ENCODE results near the gene TRIB2.

Gene TRIB2

DNA sequence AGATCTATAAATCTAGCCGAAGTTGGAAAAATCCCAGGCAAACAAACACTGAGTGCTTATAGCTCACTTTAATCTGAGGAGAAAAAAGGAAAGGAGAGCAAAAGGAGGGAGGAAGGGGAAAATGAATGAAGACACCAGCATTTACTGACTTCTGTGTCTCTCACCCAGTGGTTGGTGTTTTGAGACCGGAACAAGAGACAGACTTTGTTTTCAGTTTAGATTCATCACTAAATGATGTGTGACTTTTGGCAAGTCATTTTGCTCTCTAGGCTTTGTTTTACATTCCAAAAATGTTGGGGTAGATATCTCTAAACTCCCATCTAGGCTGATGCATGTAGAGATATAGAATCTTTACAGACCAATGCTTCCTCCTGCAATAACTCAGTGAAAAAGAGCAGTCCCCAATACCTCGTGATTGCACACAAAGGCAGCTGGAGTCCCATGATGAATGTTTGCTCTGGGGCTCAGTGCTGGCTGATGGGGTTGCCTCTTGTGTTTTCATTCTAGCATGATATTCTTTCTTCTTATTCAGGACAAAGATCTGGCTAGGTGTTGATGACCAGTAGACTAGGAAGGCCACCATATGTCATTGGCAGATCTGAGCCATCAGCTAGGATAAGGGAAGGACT lies 51.4 kb downstream of the TRIB2 start:
- Histone ChIP-seq H3K27ac (ENCODE audit: low read depth, low read length) (no peak overlapping the region), H3K36me3 (ENCODE audit: control insufficient read depth in 5 of 5, insufficient read depth in 5 of 5, low read length in 5 of 5) (no peaks in the 10 kb centered on the region), H3K9ac (ENCODE audit: low read length in 5 of 5) (no peak overlapping the region), H3K4me3 (ENCODE audit: low read depth in 1 of 5, low read length in 5 of 5) (no peak overlapping the region), H3K4me1 (ENCODE audit: control insufficient read depth in 5 of 5, insufficient read depth in 5 of 5, low read length in 5 of 5) (peaks cover 0 to 2% (median 0%) of the 10 kb centered on the region in 5 donors), H3K9me3 (ENCODE audit: control insufficient read depth in 5 of 5, low read length in 5 of 5) (peaks cover 0 to 10% (median 5%) of the 10 kb centered on the region in 5 donors), H3K27me3 (ENCODE audit: control insufficient read depth in 5 of 5, insufficient read depth in 4 of 5, low read length in 5 of 5) (peaks cover 0 to 3% (median 0%) of the 10 kb centered on the region in 5 donors)

DNA sequence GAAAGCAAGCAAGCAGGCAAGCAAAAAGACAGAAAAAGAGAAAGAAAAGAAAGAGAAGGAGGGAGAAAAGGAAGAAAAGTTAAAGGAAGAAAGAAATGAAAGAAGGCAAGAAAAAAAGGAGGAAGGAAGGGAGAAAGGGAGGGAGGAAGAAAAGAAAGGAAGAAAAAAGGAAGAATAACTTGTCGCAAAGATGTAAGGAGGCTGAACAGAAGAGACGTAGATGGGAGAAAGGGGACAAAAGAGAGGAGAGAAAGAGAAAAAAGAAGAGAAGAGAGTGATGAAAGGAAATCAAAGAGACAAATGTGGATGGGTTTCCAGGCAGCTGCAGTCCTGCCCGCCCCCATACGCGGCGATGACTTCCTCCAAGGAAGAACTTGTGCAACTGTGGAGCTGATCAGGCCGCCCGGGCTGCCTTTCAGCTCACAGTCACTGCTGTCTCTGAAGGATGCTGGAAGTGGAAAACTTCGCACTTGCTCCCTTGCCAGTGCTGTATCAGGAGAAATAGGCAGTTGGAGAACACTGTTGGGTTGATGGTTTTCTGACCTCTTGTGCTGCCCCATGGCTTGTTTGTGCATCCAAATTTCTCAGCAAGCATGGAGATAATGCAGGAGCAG lies 52.9 kb downstream of the TRIB2 start:
- Histone ChIP-seq H3K4me1 (ENCODE audit: control insufficient read depth in 5 of 5, insufficient read depth in 5 of 5, low read length in 5 of 5) (peaks cover 0 to 2% (median 0%) of the 10 kb centered on the region in 5 donors), H3K36me3 (ENCODE audit: control insufficient read depth in 5 of 5, insufficient read depth in 5 of 5, low read length in 5 of 5) (no peaks in the 10 kb centered on the region), H3K4me3 (ENCODE audit: low read depth in 1 of 5, low read length in 5 of 5) (no peak overlapping the region), H3K9ac (ENCODE audit: low read length in 5 of 5) (no peak overlapping the region), H3K27ac (ENCODE audit: low read depth, low read length) (no peak overlapping the region), H3K27me3 (ENCODE audit: control insufficient read depth in 5 of 5, insufficient read depth in 4 of 5, low read length in 5 of 5) (peaks cover 0 to 3% (median 0%) of the 10 kb centered on the region in 5 donors), H3K9me3 (ENCODE audit: control insufficient read depth in 5 of 5, low read length in 5 of 5) (peaks cover 0 to 4% (median under 1%) of the 10 kb centered on the region in 5 donors)

DNA sequence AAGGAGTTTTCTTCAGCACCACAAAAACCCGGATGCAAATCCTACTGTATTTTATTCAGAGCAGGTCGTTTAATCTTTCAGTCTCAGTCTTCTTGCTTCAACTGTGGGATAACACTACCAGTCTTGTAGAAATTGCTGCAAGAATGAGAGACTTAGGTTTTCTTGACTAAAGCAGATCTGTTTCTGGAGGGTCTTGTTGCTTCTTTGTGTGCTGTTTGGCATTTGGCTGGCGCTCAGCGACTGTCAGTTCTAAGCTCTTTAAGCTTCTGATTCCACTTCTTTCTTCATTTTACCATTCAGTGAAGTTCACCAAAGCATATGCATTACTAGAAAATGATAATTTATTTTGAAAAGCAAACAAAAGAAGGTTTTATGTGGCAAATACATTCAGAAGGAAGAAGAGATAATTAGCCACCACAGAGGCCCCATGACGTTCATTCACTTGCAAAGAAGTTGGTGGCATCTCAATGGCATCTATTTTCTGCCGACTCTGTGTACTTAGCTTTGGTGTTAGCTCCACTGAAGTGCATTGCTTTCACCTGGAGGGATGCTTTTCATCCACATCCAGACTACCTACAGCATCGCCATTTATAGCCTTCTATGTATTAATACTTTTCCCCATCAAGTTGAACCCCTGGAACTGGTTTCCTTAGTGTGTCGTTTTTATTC lies 53.7 kb downstream of the TRIB2 start:
- peaks cover 0 to 7% (median 3%) of the 10 kb centered on the region in 5 donors for H3K9me3 ChIP-seq (ENCODE audit: control insufficient read depth in 5 of 5, low read length in 5 of 5)
- H3K4me1 ChIP-seq (ENCODE audit: control insufficient read depth in 5 of 5, insufficient read depth in 5 of 5, low read length in 5 of 5): peaks cover 0 to 2% (median 0%) of the 10 kb centered on the region in 5 donors
- no peak overlapping the region for H3K4me3 ChIP-seq (ENCODE audit: low read depth in 1 of 5, low read length in 5 of 5)
- H3K27ac ChIP-seq (ENCODE audit: low read depth, low read length): no peak overlapping the region
- H3K36me3 ChIP-seq (ENCODE audit: control insufficient read depth in 5 of 5, insufficient read depth in 5 of 5, low read length in 5 of 5): no peaks in the 10 kb centered on the region
- H3K27me3 ChIP-seq (ENCODE audit: control insufficient read depth in 5 of 5, insufficient read depth in 4 of 5, low read length in 5 of 5): peaks cover 0 to 3% (median 0%) of the 10 kb centered on the region in 5 donors
- H3K9ac ChIP-seq (ENCODE audit: low read length in 5 of 5): no peak overlapping the region

DNA sequence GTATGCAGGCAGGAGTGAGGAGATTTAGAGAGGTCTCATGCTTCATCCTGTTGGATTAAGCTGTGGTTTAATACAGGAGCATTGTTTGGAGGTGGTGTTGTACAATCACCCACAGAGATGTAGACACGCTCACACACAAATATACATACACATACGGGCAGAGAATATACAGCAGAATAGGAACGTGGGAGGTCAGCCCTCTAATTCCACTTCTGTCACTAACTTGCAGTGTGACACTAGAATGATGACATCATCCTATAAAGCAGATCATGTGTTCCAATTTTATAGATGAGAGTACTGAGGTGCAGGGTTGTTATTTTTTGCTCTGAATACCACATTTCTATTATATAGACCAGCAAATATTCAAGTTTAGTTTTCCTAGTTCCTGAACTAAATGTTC lies 54.4 kb downstream of the TRIB2 start:
- no peak overlapping the region for H3K9ac ChIP-seq (ENCODE audit: low read length in 5 of 5)
- no peak overlapping the region for H3K4me3 ChIP-seq (ENCODE audit: low read depth in 1 of 5, low read length in 5 of 5)
- H3K4me1 ChIP-seq (ENCODE audit: control insufficient read depth in 5 of 5, insufficient read depth in 5 of 5, low read length in 5 of 5): peaks cover 0 to 2% (median 0%) of the 10 kb centered on the region in 5 donors
- no peak overlapping the region for H3K27ac ChIP-seq (ENCODE audit: low read depth, low read length)
- H3K36me3 ChIP-seq (ENCODE audit: control insufficient read depth in 5 of 5, insufficient read depth in 5 of 5, low read length in 5 of 5): no peaks in the 10 kb centered on the region
- H3K9me3 ChIP-seq (ENCODE audit: control insufficient read depth in 5 of 5, low read length in 5 of 5): peaks cover 0 to 8% (median 4%) of the 10 kb centered on the region in 5 donors
- peaks cover 0 to 3% (median 0%) of the 10 kb centered on the region in 5 donors for H3K27me3 ChIP-seq (ENCODE audit: control insufficient read depth in 5 of 5, insufficient read depth in 4 of 5, low read length in 5 of 5)

DNA sequence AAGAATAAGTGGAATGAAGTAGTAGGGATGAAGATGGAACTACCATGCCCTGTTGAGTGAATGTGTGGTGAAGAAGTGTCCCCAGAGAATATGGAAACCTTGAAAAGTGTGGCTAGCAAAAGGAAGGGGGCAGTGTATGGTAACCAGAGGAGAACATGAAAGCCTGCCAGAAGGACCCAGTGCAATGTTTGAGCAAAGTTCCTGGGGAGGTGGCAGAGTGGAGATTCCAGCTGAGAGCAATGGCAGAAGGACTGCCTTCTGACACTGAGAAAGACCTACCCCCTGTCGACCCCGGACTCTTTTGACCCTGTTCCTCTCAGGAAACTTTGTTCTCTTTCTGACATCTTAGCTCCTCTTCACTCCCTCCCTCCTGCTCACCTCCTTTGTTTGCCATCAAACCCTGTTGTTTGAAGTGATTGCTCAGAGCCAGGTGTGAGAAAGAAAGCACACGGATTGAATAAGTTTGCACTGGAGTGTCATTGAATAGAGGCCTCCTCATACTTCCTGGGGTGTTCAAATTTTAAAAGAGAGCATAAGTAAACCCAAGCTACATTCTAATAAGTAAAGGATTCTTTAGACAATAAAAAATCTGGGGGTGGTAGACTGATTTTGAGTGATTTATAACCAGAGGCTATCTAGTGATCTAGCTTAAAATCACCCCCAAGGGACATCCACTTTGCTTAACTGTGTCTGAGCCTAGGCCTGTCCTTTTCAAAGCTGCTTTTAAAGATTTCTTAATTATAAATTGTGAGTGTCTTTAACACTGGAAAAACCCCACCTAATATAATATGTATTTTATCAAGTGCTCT lies 57.1 kb downstream of the TRIB2 start:
- Histone ChIP-seq H3K36me3 (ENCODE audit: control insufficient read depth in 5 of 5, insufficient read depth in 5 of 5, low read length in 5 of 5) (no peaks in the 10 kb centered on the region), H3K27me3 (ENCODE audit: control insufficient read depth in 5 of 5, insufficient read depth in 4 of 5, low read length in 5 of 5) (peaks cover 0 to 3% (median 0%) of the 10 kb centered on the region in 5 donors), H3K4me1 (ENCODE audit: control insufficient read depth in 5 of 5, insufficient read depth in 5 of 5, low read length in 5 of 5) (peaks cover 0 to 2% (median 0%) of the 10 kb centered on the region in 5 donors), H3K9me3 (ENCODE audit: control insufficient read depth in 5 of 5, low read length in 5 of 5) (peaks cover 0 to 8% (median 4%) of the 10 kb centered on the region in 5 donors), H3K27ac (ENCODE audit: low read depth, low read length) (no peak overlapping the region), H3K4me3 (ENCODE audit: low read depth in 1 of 5, low read length in 5 of 5) (no peak overlapping the region), H3K9ac (ENCODE audit: low read length in 5 of 5) (no peak overlapping the region)

DNA sequence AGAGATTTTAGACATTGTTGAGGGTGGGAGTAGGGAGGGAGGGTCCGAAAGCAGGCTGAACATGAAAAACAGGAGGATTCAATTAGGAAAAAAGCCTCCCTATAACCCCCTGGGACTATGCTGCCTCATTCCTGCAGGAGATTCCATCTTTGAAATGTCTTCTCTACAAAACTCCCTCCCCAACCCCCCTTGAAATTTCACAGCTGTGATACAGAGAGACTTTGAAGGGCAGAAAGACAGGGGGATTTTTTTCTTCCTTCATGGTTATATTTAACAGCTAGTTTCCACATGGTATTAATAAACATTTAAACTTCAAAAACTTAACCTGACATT lies 57.6 kb downstream of the TRIB2 start:
- peaks cover 0 to 3% (median 0%) of the 10 kb centered on the region in 5 donors for H3K27me3 ChIP-seq (ENCODE audit: control insufficient read depth in 5 of 5, insufficient read depth in 4 of 5, low read length in 5 of 5)
- H3K4me1 ChIP-seq (ENCODE audit: control insufficient read depth in 5 of 5, insufficient read depth in 5 of 5, low read length in 5 of 5): peaks cover 0 to 2% (median 0%) of the 10 kb centered on the region in 5 donors
- no peak overlapping the region for H3K4me3 ChIP-seq (ENCODE audit: low read depth in 1 of 5, low read length in 5 of 5)
- H3K9me3 ChIP-seq (ENCODE audit: control insufficient read depth in 5 of 5, low read length in 5 of 5): peaks cover 0 to 8% (median 4%) of the 10 kb centered on the region in 5 donors
- no peak overlapping the region for H3K27ac ChIP-seq (ENCODE audit: low read depth, low read length)
- no peaks in the 10 kb centered on the region for H3K36me3 ChIP-seq (ENCODE audit: control insufficient read depth in 5 of 5, insufficient read depth in 5 of 5, low read length in 5 of 5)
- H3K9ac ChIP-seq (ENCODE audit: low read length in 5 of 5): no peak overlapping the region

DNA sequence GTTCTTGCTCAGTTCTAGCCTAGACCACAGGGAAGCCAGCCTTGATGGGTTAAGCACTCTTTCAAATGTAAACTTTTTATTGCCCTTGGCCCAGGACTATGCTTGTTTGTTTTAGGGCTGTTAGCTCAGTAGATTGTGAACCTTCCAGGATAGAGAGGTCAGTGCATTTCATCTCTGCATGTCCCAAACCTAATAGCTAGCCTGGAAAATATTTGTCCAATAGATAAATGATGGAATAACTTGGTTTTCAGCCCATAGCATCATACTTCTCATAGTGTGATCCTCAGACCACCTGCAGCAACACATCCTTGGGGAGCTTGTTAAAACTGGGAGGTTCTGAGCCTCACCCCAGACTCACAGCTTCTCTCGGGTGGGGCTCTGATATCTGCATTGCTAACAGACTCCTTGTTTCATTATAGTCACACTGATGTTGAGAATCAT lies 59.8 kb downstream of the TRIB2 start:
- no peaks in the 10 kb centered on the region for H3K27me3 ChIP-seq (ENCODE audit: control insufficient read depth in 5 of 5, insufficient read depth in 4 of 5, low read length in 5 of 5)
- H3K27ac ChIP-seq (ENCODE audit: low read depth, low read length): no peak overlapping the region
- peaks cover 0 to 8% (median 4%) of the 10 kb centered on the region in 5 donors for H3K9me3 ChIP-seq (ENCODE audit: control insufficient read depth in 5 of 5, low read length in 5 of 5)
- H3K4me3 ChIP-seq (ENCODE audit: low read depth in 1 of 5, low read length in 5 of 5): no peak overlapping the region
- no peak overlapping the region for H3K9ac ChIP-seq (ENCODE audit: low read length in 5 of 5)
- no peaks in the 10 kb centered on the region for H3K4me1 ChIP-seq (ENCODE audit: control insufficient read depth in 5 of 5, insufficient read depth in 5 of 5, low read length in 5 of 5)
- no peaks in the 10 kb centered on the region for H3K36me3 ChIP-seq (ENCODE audit: control insufficient read depth in 5 of 5, insufficient read depth in 5 of 5, low read length in 5 of 5)

DNA sequence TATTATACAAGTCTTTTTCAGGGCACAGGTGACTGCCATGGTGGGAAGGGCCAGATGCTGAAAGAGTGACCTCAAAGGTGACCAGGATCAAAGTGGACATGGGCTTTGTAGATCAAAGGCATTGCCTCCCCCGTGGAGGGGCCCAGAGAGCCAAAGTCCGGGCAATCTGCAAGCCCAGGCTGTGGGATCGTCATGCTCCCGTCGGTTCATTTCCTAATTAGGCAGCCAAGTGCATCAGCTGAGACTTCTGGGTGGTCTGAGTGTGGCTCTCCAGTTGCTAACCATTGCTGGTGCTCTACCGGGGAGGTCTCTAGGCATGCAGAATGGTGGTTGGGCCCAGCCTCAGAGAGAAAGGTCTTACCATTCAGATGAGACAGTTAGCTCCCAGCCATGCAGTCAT lies 61.6 kb downstream of the TRIB2 start:
- peaks cover 0 to 8% (median 4%) of the 10 kb centered on the region in 5 donors for H3K9me3 ChIP-seq (ENCODE audit: control insufficient read depth in 5 of 5, low read length in 5 of 5)
- H3K4me1 ChIP-seq (ENCODE audit: control insufficient read depth in 5 of 5, insufficient read depth in 5 of 5, low read length in 5 of 5): no peaks in the 10 kb centered on the region
- no peaks in the 10 kb centered on the region for H3K27me3 ChIP-seq (ENCODE audit: control insufficient read depth in 5 of 5, insufficient read depth in 4 of 5, low read length in 5 of 5)
- H3K9ac ChIP-seq (ENCODE audit: low read length in 5 of 5): no peak overlapping the region
- H3K4me3 ChIP-seq (ENCODE audit: low read depth in 1 of 5, low read length in 5 of 5): no peak overlapping the region
- no peak overlapping the region for H3K27ac ChIP-seq (ENCODE audit: low read depth, low read length)
- H3K36me3 ChIP-seq (ENCODE audit: control insufficient read depth in 5 of 5, insufficient read depth in 5 of 5, low read length in 5 of 5): no peaks in the 10 kb centered on the region

DNA sequence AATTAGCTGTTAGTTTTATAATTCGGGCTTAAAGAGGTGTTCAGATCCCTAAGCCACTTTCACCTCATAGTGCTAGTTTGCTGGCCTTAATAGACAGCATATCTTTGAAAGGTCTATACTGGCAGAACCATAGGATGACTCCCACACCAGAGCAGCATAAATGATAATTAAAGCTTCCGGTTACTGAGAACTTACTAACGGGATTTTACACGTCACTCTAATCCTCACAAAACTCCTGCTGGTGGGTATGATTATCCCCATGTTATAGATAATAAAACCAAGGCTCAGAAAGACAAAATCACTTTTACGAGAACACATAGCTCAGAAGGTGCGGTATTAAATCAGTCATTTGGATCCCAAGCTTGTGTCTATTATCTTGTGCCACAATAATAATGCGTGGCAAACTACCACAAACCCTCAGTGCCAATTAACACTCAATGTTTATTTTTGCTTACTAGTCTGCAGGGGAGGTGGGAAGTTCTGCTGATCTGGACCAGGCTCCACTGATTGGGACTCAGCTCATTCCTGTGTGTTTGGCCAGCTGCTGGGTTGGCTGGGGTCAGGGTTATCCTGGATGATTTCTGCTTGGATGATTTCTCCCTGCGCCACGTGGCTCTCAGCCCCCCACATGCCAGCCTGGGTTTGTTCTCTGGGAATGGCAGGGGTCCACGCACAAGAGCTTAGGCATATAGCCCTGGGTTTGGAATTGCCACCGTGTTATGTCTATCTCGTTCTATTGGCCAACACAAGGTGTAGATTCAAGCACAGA lies 62.3 kb downstream of the TRIB2 start:
- Histone ChIP-seq H3K9ac (ENCODE audit: low read length in 5 of 5) (no peak overlapping the region), H3K4me1 (ENCODE audit: control insufficient read depth in 5 of 5, insufficient read depth in 5 of 5, low read length in 5 of 5) (no peaks in the 10 kb centered on the region), H3K27ac (ENCODE audit: low read depth, low read length) (no peak overlapping the region), H3K9me3 (ENCODE audit: control insufficient read depth in 5 of 5, low read length in 5 of 5) (peaks cover 0 to 8% (median 4%) of the 10 kb centered on the region in 5 donors), H3K27me3 (ENCODE audit: control insufficient read depth in 5 of 5, insufficient read depth in 4 of 5, low read length in 5 of 5) (no peaks in the 10 kb centered on the region), H3K4me3 (ENCODE audit: low read depth in 1 of 5, low read length in 5 of 5) (no peak overlapping the region), H3K36me3 (ENCODE audit: control insufficient read depth in 5 of 5, insufficient read depth in 5 of 5, low read length in 5 of 5) (no peaks in the 10 kb centered on the region)
